H1 (cell line): ENCODE measurements around the gene NEGR1. TPM values are rescaled to one million over a fixed set of nuclear protein-coding genes. Genes with fewer than 3 reads are reported as not detected.

Experiments used
- CTCF ChIA-PET: fragments of 300-600 bp; sonication (Branson Sonifier 250); formaldehyde crosslinking; loops from one replicate; lab custom pipeline; 2021; ENCODE audit not compliant: partially characterized antibody; lab: Charles Lee
- POLR2A ChIA-PET: fragments of 300-600 bp; sonication (Branson Sonifier 250); formaldehyde crosslinking; loops from one replicate; lab custom pipeline; 2021; ENCODE audit warnings: inconsistent platforms; ENCODE audit not compliant: partially characterized antibody; lab: Charles Lee
- DNase-seq, 2 experiments: peaks; one replicate each; pipeline versions ENCODE4 v3.0.0 to v3.0.0-alpha.2; 2010 to 2022; ENCODE audit warnings: low spot score in 2 of 2, low read depth in 1 of 2, mixed read lengths in 1 of 2
- FAIRE-seq: peaks from 2 replicates; lab custom pipeline; 2011; peaks lifted over from hg19 to GRCh38; lab: Jason Lieb, UNC
- H2AFZ ChIP-seq: 2 replicates; pipeline ENCODE4 v1.8.1; 2012; ENCODE audit warnings: low read length, inconsistent platforms
- H2AK5ac ChIP-seq: 2 replicates; pipeline ENCODE4 v1.6.1; 2013; ENCODE audit warnings: low read depth, low read length
- H2BK120ac ChIP-seq: replicated peaks from 2 replicates; pipeline ENCODE3; 2013; ENCODE audit warnings: low read depth, low read length, inconsistent platforms
- H2BK12ac ChIP-seq: 2 replicates; pipeline ENCODE4 v1.6.1; 2013; ENCODE audit warnings: low read depth, low read length
- H2BK15ac ChIP-seq: 2 replicates; pipeline ENCODE4 v1.6.1; 2013; ENCODE audit warnings: low read length
- H2BK20ac ChIP-seq: 2 replicates; pipeline ENCODE4 v1.6.1; 2013; ENCODE audit warnings: low read length
- H2BK5ac ChIP-seq: 2 replicates; pipeline ENCODE4 v1.6.1; 2013; ENCODE audit warnings: low read depth, low read length
- H3K14ac ChIP-seq: 2 replicates; pipeline ENCODE4 v1.6.1; 2013; ENCODE audit warnings: inconsistent platforms; ENCODE audit not compliant: insufficient read length
- H3K18ac ChIP-seq: 2 replicates; pipeline ENCODE4 v1.6.1; 2013; ENCODE audit warnings: low read length; ENCODE audit errors: extremely low read depth
- H3K23ac ChIP-seq: 2 replicates; pipeline ENCODE4 v1.6.1; 2013; ENCODE audit warnings: inconsistent platforms; ENCODE audit not compliant: insufficient read length
- H3K23me2 ChIP-seq: 2 replicates; pipeline ENCODE4 v1.6.1; 2013; ENCODE audit warnings: low read depth, low read length
- H3K27ac ChIP-seq: 2 replicates; pipeline ENCODE4 v1.6.1; 2011; ENCODE audit warnings: low read depth, low read length, inconsistent platforms
- H3K27me3 ChIP-seq, 4 experiments: replicated peaks in 1 of 4; 1 replicate in 1 of 4; 2 replicates in 3 of 4; pipeline versions ENCODE4 v1.6.1 to v1.8.1; 2011 to 2013; ENCODE audit warnings: low read length in 3 of 4, mild to moderate bottlenecking in 3 of 4, inconsistent platforms in 2 of 4, mixed read lengths in 2 of 4, moderate library complexity in 1 of 4; ENCODE audit not compliant: control insufficient read depth in 3 of 4, insufficient read depth in 3 of 4; ENCODE audit errors: extremely low read depth in 1 of 4
- H3K36me3 ChIP-seq, 4 experiments: 2 replicates each; pipeline versions ENCODE4 v1.6.1 to v1.8.1; 2011 to 2013; ENCODE audit warnings: mild to moderate bottlenecking in 4 of 4, low read length in 3 of 4, moderate library complexity in 2 of 4, control low read depth in 1 of 4, inconsistent platforms in 1 of 4; ENCODE audit not compliant: insufficient read depth in 4 of 4, control insufficient read depth in 2 of 4
- H3K4ac ChIP-seq: replicated peaks from 2 replicates; pipeline ENCODE3; 2013; ENCODE audit warnings: low read length, low read depth, mixed read lengths, inconsistent platforms; ENCODE audit not compliant: insufficient read length
- H3K4me1 ChIP-seq, 4 experiments: replicated peaks in 1 of 4; 1 replicate in 1 of 4; 2 replicates in 3 of 4; pipeline versions ENCODE4 v1.6.1 to v1.8.1; 2011 to 2013; ENCODE audit warnings: low read length in 3 of 4, inconsistent platforms in 2 of 4, mixed read lengths in 1 of 4; ENCODE audit not compliant: insufficient read depth in 4 of 4, control insufficient read depth in 3 of 4
- H3K4me2 ChIP-seq, 2 experiments: 2 replicates each; pipeline versions ENCODE4 v1.6.1 to v1.8.1; 2011 to 2013; ENCODE audit warnings: low read depth in 2 of 2, low read length in 2 of 2, control low read depth in 1 of 2, inconsistent platforms in 1 of 2, mild to moderate bottlenecking in 1 of 2; ENCODE audit not compliant: insufficient read depth in 1 of 2
- H3K4me3 ChIP-seq, 4 experiments: fragments of 200-600, 300-600 bp in 1 of 4; sonication (generic), shearing (Covaris generic), sonication (Bioruptor Twin) in 1 of 4; 2 replicates each; pipeline versions ENCODE4 v1.5.1 to v1.8.1; 2011 to 2016; ENCODE audit warnings: low read length in 4 of 4, low read depth in 3 of 4, control low read depth in 2 of 4, inconsistent platforms in 2 of 4, mild to moderate bottlenecking in 2 of 4, mixed read lengths in 1 of 4, moderate library complexity in 1 of 4; ENCODE audit not compliant: insufficient read depth in 2 of 4; ENCODE audit errors: extremely low read depth in 1 of 4
- H3K56ac ChIP-seq: replicated peaks from 2 replicates; pipeline ENCODE3; 2013; ENCODE audit warnings: low read depth, mild to moderate bottlenecking, mixed read lengths, low read length, inconsistent platforms; ENCODE audit not compliant: insufficient read length
- H3K79me1 ChIP-seq: 2 replicates; pipeline ENCODE4 v1.6.1; 2013; ENCODE audit warnings: low read depth, low read length, control low read depth
- H3K79me2 ChIP-seq, 2 experiments: 2 replicates each; pipeline versions ENCODE4 v1.6.1 to v1.8.1; 2012 to 2013; ENCODE audit warnings: low read length in 2 of 2, mild to moderate bottlenecking in 2 of 2, inconsistent platforms in 1 of 2; ENCODE audit not compliant: insufficient read depth in 2 of 2, control insufficient read depth in 1 of 2
- H3K9ac ChIP-seq, 4 experiments: replicated peaks in 1 of 4; 1 replicate in 1 of 4; 2 replicates in 3 of 4; pipeline versions ENCODE4 v1.6.1 to v1.8.1; 2011 to 2013; ENCODE audit warnings: low read depth in 3 of 4, low read length in 3 of 4, control low read depth in 2 of 4, mild to moderate bottlenecking in 2 of 4, moderate library complexity in 2 of 4, inconsistent platforms in 1 of 4; ENCODE audit errors: extremely low read depth in 1 of 4
- H3K9me3 ChIP-seq, 2 experiments: 2 replicates each; pipeline versions ENCODE4 v1.6.1 to v1.8.1; 2012 to 2013; ENCODE audit warnings: mild to moderate bottlenecking in 2 of 2, moderate library complexity in 2 of 2, control low read depth in 1 of 2, inconsistent platforms in 1 of 2, low read depth in 1 of 2, low read length in 1 of 2, mixed read lengths in 1 of 2; ENCODE audit not compliant: insufficient read depth in 2 of 2
- H4K20me1 ChIP-seq, 2 experiments: replicated peaks in 1 of 2; 2 replicates each; pipeline versions ENCODE3 to v1.8.1; 2011 to 2013; ENCODE audit warnings: inconsistent platforms in 2 of 2, low read length in 2 of 2, mild to moderate bottlenecking in 1 of 2; ENCODE audit not compliant: insufficient read depth in 2 of 2, control insufficient read depth in 1 of 2
- H4K5ac ChIP-seq: 2 replicates; pipeline ENCODE4 v1.6.1; 2013; ENCODE audit warnings: low read length, low read depth, mixed read lengths, inconsistent platforms; ENCODE audit not compliant: insufficient read length
- H4K8ac ChIP-seq: 2 replicates; pipeline ENCODE4 v1.8.0; 2013; ENCODE audit warnings: mild to moderate bottlenecking, moderate library complexity, low read length, inconsistent platforms; ENCODE audit not compliant: insufficient read depth; ENCODE audit errors: extremely low read depth
- H4K91ac ChIP-seq: replicated peaks from 2 replicates; pipeline ENCODE3; 2013; ENCODE audit warnings: low read length, mixed read lengths, inconsistent platforms; ENCODE audit not compliant: insufficient read length
- ASH2L ChIP-seq: fragments of 200-600, 300-600 bp; sonication (generic); IDR thresholded peaks from one replicate; pipeline ENCODE4 v1.7.1; 2017; ENCODE audit warnings: low read length
- ATF2 ChIP-seq: IDR thresholded peaks from 2 replicates; pipeline ENCODE4 v1.6.1; 2012; ENCODE audit warnings: low read length, inconsistent platforms
- EGR1 ChIP-seq: IDR thresholded peaks from 2 replicates; pipeline ENCODE4 v1.6.1; 2011; ENCODE audit warnings: low read depth, low read length, borderline replicate concordance
- HDAC6 ChIP-seq: IDR thresholded peaks from one replicate; pipeline ENCODE4 v1.7.1; 2012; ENCODE audit warnings: low read depth, mild to moderate bottlenecking, inconsistent platforms, low read length, moderate library complexity
- JUND ChIP-seq: IDR thresholded peaks from 2 replicates; pipeline ENCODE4 v1.6.1; 2011; ENCODE audit warnings: mild to moderate bottlenecking, improper control_type of control experiment, low read length
- KDM1A ChIP-seq: fragments of 200-600, 300-600 bp; sonication (generic); IDR thresholded peaks from 2 replicates; pipeline ENCODE4 v1.7.1; 2016; ENCODE audit warnings: mild to moderate bottlenecking, low read length, borderline replicate concordance
- RFX5 ChIP-seq: IDR thresholded peaks from 2 replicates; pipeline ENCODE4 v1.6.1; 2011; ENCODE audit warnings: low read depth, low read length, improper control_type of control experiment, borderline replicate concordance
- TAF1 ChIP-seq: IDR thresholded peaks from 2 replicates; pipeline ENCODE4 v1.6.1; 2011; ENCODE audit warnings: mild to moderate bottlenecking, low read depth, low read length
- WGBS, 2 experiments: shearing (Covaris generic) in 1 of 2; methylation state at CpG; one replicate each; pipeline versions ENCODE4 v1.1.6 to v1.1.7; 2013 to 2015; ENCODE audit warnings: low lambda C conversion rate in 2 of 2, mixed read lengths in 2 of 2, inconsistent platforms in 1 of 2, low coverage in 1 of 2, missing lambda C conversion rate in 1 of 2; ENCODE audit not compliant: insufficient replicate concordance in 2 of 2, insufficient coverage in 1 of 2, insufficient read length in 1 of 2; ENCODE audit errors: extremely low coverage in 1 of 2, missing lambda C conversion rate in 1 of 2; 5-methylcytosine and 5-hydroxymethylcytosine counted together
- polyA plus RNA-seq, 7 experiments: library from polyadenylated mRNA; depleted of rRNA in 3 of 7; stranded (reverse) in 5 of 7; unstranded in 2 of 7; fragments of >200 nt in 5 of 7; fragments of 200-250 nt in 2 of 7; gene quantifications; 1 replicate in 5 of 7; 2 replicates in 1 of 7; 4 replicates in 1 of 7; pipeline versions ENCODE4 v1.2.1 to v1.2.3, GENCODE V29; 2011 to 2013; ENCODE audit warnings: missing spikeins in 2 of 7, mixed read lengths in 2 of 7
- total RNA-seq: library from RNA; stranded (reverse); fragmentation: NEBNext Ultra II Directional; extraction: Animal tissue kit (Norgen Biotek cat#: 25700); gene quantifications from 2 replicates; pipeline ENCODE4 v1.2.1, GENCODE V29; 2021

The NEGR1 gene
- total and polyA plus RNA-seq, 2 of the 8 experiments (the other 6 are each of a cell fraction or from before 2014, with no cell fraction given), result 0.71 to 1.3 TPM

- Histone ChIP-seq H4K8ac (no peak overlapping the region), H2AFZ (no peak overlapping the region), H2BK15ac (no peak overlapping the region), H3K18ac (no peak overlapping the region), H2BK12ac (no peak overlapping the region), H4K5ac (no peak overlapping the region), H3K27ac (no peak overlapping the region), H2BK20ac (no peak overlapping the region), H3K36me3 (no peaks in the 10 kb centered on the region), H2BK5ac (no peak overlapping the region), H3K56ac (no peak overlapping the region), H3K23me2 (no peaks in the 10 kb centered on the region), H3K79me1 (no peaks in the 10 kb centered on the region), H4K20me1 (no peaks in the 10 kb centered on the region), H2AK5ac (no peak overlapping the region), H4K91ac (no peak overlapping the region), H3K9me3 (no peaks in the 10 kb centered on the region), H3K9ac (no peak overlapping the region), H3K14ac (no peak overlapping the region), H3K4me3 (no peak overlapping the region), H3K4me2 (no peak overlapping the region), H3K4ac (no peak overlapping the region), H3K27me3 (no peaks in the 10 kb centered on the region), H3K23ac (no peak overlapping the region), H2BK120ac (no peak overlapping the region), H3K79me2 (no peaks in the 10 kb centered on the region), H3K4me1 (peaks cover 0 to 9% (median 2%) of the 10 kb centered on the region in 4 experiments; a peak in 2 of 7 replicates)
- ChIA-PET POLR2A (no interaction called here), CTCF (interaction anchor here (0.6 kb wide), 1 partner anchor 90 kb away, joined by 7 read pairs; no protein-coding TSS in a partner anchor)
- WGBS, 2 experiments, result 99% methylated on average over 4 of the region's 4 CpGs; no CpG with 5 or more reads in 1 of the 2 experiments
- TF ChIP-seq KDM1A, result no peak
- no peak for TF ChIP-seq JUND
- TF ChIP-seq EGR1, result no peak
- TF ChIP-seq ASH2L, result no peak
- TF ChIP-seq RFX5, result no peak
- TF ChIP-seq HDAC6, result no peak
- no peak for TF ChIP-seq ATF2
- no peak for TF ChIP-seq TAF1
- no peak for DNase-seq
- FAIRE-seq, result no peak
These were observed 458.5 kb downstream of the NEGR1 start for GRCh38 chr1:71823708-71824305.
